Measurements from ENCODE around the gene PLCL2.
"Not testable (repeated sequence)": the region's sequence is repeated elsewhere in the genome, so short reads cannot be mapped to it uniquely, and the experiment has no call there.

PLCL2 gene

DNA sequence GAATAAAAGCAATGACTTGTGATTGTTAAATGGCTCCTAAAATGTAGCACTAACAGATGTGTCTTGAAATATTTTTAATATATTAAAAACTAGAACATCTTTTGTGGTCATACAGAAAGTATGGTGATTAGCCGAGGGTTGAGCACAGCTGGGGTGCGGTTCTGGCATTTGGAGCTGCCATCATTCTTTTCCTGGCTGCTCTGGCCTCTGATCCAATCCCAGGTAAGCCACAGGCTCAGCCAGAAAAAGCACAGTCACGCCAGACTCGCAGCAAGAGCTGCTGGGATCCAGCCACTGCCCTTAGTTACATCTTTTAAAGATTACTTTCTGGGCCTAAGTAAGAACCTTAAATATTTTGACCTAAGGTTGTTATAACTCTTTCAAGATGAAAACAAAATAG lies 196.8 kb downstream of the PLCL2 start:
- no peak for DNase-seq

DNA sequence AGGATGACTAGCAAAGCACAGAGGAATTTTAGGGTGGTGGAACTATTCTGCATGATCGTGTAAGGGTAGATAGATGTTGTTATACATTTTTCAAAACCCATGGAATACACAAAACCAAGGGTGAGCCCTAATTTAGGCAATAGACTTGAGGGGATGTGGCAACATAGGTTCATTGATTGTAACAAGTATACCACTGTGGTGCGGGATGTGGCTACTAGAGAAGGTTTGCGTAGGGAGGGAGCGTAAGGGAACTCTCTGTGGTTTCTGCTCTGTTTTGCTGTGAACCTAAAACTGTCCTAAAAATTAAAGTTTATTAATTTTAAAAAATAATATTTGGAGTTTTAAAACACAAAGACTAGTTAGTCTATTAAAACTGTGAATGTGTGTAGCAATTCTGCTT lies 202.8 kb downstream of the PLCL2 start:
- no peak for DNase-seq

DNA sequence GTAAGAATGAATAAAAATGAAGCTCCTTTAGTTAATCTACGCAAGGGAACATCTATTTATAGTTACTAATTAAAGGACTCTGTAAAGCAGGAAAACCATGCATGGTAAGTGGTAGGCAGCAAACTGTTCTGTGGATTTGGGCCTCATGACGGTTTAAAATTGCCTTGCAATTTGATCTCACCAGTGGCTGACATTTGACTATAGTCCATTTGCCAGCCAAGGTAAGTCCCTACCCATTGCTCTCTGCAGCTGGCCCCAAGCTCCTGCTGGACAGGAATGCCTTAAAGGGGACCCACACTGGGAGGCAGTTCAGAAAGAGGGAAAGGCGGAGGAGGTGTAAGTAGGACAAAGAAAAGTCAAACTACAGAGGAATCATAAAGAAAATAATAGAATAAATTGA lies 203.3 kb downstream of the PLCL2 start:
- DNase-seq: no peak

DNA sequence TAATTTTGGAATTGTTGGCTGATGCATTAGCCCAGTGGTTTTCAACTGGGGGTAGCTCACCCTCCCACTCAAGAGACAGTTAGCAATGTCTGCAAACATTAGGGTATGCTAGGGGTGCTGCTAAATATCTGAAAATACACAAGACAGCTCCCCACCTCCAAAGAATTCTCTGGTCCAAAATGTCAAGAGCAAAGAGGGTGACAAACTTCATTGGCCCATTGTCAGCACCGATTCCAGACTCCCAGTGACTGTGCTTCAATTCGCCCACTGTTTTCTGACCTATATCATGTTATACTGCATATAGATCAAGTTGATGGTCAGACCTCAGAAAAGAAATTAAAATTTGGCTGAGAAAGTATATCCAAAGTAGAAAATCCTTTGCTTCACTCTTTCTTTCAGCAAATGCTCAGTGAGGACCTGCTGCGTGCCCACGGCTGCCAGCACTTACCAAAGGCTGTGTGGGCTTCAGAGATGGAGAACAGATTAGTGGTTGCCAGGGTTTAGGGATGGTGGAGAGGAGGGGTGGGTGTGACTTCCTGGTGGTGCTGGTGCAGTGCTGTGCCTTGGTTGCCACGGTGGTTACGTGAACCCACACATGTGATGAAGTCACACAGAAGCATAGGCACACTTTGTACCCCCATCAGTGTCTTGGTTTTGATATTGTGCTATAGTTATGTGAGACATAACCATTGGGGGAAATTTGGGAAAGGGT lies 204.0 kb downstream of the PLCL2 start:
- DNase-seq: peak; percentile 14

DNA sequence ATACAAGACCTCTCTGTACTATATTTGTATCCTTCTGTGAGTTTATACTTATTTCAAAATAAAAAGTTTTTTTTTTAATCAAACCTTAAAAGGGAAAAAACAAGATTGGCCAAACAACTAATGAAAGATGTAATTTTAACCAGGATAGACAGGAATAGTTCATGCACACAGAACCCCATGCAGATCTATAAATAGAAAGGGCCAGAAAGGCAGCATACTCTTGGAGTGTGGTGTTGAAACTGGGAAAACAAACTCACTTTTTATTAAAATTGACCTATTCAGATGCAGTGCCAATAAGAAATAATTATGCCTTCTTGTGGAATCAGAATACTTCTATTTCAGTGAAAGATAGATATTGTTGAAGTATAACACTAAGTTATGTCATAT lies 204.6 kb downstream of the PLCL2 start:
- DNase-seq: no peak

DNA sequence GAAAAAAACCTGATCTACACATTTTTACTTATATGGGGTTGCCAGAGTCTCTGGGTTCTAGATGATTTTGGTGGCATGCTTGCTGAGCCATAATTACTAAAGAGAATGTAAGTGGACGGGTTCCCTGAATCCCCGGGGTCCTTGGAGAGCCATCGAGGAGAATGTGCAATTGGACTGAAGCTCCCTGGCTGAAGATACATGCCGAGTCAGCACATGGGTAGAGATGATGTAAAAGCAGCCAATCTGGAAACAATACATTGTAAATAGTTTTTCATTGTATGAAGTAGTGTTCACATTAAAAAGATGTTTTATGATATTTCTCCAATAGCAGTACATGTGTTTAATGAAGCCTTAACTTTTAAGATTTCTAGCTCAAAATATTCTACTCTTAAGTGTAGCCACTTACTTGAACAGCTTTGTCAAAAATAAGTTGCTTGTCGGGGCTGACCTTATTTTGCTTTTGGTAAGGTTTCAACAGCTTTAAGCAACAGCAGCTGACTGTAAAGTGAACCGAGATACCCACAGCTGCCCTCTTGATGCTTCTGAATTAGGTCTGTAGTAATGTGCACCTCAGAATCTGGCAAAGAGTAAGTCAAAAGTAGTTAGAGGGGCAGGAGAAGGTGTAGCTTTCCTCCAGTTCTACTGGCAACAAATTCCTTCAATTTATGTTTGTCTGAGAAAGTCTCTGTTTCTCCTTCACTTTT lies 205.7 kb downstream of the PLCL2 start:
- DNase-seq: no peak

DNA sequence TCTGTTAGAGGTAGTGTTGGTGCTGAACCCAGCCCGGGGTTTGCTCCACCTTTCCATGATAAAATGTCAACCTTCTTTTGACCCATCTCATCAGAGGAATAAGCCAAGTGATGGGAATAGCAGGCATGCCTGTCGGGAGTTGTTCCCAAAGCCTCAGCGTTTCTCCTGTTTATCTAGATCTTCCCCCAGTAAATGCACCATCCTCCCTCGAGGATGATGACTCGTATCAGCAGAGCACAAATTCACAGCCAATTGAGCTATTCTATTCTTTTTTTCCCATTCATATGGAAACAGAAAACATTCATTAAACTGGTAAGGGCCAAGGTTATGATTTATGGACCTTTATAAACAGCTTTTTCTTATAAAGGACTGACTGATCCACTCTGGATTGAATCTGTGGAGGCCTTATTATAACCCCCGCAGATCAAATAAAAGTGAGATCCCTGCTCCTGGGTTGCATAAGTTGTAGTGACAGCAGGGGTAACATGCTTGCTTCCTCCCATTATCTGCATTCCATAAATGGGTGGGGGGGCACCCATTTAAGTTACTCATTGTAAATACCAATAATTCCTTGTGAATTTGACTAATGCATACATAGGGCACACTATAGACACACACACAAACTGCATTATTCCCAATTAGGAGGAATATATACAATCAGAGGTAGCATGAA lies 207.3 kb downstream of the PLCL2 start:
- no peak for DNase-seq

DNA sequence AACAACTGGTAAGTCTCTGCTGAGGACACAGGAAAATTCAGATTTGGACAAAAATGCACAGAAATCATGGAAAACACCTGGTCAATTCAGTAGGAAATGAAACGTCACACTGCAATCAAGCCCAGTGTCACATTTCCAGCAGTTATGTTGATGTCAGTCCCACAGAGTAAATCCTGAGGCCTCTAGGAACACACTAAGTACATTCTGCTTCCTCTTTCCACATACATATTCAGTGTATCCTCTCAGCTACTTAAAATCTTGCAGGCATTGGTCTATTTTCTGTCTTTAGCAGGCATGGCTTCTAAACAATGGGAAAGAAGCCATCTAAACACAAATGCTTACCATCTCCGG lies 207.8 kb downstream of the PLCL2 start:
- no peak for DNase-seq

DNA sequence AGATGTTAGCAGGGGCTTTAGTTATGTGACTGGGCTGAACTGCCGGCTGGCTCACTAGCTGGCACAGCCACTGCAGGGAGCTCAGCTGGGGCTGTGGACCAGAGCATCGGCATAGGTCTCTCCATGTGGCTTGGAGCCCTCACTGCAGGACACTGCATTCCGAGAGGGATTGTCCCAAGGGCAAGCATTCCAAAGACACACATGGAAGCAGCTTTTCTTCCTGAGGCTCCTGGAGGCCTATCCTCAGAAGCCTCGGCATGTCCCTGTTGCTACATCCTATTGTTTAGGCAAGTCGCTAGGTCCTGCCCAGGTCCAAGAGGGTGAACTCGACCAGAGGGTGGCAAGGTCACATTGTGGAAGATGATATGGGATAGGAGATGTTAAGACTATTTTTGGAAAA lies 209.8 kb downstream of the PLCL2 start:
- no peak for DNase-seq

DNA sequence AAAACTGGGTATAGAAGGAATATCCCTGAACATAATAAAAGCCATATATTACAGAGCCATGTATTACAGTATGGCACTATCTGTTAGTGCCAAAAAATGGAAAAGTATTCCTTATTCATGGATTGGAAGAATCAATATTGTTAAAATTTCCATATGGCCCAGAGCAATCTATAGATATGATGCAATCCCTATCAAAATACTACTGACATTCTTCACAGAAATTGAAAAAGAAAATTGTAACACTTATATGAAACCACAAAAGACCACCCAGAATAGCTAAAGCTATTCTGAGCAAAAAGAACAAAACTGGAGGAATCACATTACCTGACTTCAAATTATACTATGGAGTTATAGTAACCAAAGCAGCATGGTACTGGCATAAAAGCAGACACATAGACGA lies 218.8 kb downstream of the PLCL2 start:
- no peak for DNase-seq

DNA sequence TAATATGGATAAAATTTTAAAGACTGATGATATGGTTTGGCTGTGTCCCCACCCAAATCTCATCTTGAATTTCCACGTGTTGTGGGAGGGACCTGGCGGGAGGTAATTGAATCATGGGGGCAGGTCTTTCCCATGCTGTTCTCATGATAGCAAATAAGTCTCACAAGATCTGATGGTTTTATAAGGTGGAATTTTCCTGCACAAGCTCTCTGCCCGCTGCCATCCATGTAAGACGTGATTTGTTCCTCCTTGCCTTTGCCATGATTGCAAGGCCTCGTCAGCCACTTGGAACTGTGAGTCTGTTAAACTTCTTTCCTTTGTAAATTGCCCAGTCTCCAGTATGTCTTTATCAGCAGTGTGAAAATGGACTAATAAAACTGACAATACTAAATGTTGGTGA lies 222.0 kb downstream of the PLCL2 start:
- not testable (repeated sequence) for DNase-seq

DNA sequence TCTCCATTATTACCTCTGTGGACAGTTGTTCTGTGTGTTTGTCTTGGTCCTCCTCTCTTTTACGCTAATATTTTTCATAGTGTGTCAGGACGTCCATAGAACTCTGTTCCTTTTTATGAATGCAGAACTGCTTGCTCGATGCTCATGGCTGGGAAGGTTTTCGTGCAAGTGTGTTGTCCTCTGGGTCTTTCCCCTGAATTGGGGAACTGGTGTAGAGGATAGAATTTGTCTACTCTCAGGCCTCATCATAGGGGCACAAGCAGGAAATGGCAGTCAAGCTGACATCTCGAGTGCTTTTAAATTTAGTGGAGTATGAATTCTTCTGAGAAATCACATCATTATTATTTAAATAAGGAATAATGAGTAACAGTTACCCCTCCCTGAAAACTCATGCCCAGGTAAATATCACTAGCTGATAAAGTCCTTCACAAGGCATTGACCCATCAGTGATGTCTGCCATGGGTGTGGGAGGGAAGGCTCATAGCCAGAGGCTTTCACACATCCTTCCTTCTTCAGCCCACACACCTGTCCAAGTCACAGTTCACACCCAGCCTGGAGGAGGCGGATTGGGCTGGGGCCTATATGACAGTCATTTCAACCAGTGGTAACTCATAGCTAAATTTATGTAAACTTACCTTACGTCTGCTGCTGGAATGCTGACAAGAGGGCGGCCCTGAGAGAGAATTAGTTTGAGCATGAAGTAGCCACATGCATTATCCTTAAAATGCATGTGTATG lies 226.1 kb downstream of the PLCL2 start:
- DNase-seq: no peak

DNA sequence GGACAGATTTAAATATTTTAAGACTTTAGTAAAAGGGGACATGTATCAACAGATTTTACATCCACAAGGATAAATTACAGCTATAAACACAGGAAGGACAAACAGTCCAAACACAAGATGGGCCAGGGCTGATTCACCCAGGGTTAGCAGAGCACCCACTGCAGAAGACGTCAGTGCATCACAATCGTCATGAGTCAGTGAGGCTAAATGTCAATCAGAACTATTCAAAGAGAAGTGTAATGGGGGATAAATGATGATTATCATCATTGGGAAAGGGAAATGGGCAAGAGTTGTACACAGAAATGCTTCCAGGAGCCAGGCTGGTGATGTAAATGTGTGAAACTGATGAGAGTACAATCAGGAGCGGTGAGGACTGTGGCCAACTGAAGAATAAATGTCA lies 226.8 kb downstream of the PLCL2 start:
- DNase-seq: no peak

DNA sequence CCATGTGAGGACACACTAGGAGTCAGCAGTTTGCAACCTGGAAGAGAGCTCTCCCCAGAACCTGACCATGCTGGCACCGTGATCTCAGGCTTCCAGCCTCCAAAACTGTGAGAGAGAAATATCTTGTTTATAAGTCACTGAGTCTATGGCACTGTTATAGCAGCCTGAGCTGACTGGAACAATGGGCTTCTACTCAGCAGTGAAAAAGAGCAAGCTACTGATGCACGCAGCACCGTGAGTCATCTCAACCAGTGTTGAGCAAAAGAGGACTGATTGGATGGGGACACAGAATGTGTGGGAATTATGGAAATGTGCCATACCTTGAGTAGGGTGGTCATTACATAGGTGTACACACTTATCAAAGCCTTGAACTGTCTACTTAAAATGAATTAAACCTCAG lies 230.4 kb downstream of the PLCL2 start:
- no peak for DNase-seq

DNA sequence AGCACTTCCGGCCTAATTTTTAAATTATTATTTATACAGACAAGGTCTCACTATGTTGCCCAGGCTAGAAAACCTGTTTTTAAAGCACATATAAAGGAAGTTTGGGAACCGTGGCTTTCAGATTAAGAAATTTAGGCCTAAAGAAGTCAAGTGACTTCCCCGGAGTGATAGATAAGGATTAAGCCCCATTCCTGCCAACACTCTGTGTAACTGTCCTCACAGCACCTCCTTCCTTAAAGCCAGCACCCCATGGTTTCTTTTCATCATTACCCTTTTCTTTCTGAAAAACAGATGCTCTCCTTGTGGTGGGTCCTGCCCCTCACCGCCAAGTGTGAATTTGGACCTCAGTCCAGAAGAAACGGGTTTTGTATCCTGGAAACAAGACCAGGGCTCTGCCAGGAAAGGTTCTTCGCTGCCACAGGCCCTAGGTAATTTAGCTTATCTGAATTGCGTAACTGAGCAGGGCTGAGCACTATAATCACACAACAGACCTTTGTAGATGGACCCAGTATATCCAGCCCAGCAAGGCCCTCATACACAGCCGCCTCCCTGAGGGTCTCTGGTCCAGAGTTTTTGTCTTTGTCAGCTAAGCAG lies 231.3 kb downstream of the PLCL2 start:
- no peak for DNase-seq

DNA sequence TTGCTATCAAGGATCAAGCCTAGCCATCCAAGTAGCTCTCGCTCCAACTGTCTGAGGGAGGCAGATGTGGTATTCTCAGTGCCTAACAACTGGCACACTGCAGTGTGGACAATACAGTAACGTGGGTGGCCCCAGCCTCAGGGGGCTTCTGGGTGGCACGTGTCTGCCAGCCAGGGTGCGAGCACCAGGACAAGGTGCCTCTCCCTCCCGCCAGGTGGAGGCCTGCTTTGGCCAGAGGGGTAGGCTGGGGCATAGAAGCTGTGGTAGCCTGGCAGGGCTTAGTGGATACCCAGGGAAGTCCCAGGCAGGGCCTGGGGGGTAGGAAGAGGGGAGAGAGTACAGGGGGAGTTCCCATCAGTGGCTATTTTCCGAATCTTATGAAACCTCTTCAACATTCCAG lies 234.0 kb downstream of the PLCL2 start:
- no peak for DNase-seq

DNA sequence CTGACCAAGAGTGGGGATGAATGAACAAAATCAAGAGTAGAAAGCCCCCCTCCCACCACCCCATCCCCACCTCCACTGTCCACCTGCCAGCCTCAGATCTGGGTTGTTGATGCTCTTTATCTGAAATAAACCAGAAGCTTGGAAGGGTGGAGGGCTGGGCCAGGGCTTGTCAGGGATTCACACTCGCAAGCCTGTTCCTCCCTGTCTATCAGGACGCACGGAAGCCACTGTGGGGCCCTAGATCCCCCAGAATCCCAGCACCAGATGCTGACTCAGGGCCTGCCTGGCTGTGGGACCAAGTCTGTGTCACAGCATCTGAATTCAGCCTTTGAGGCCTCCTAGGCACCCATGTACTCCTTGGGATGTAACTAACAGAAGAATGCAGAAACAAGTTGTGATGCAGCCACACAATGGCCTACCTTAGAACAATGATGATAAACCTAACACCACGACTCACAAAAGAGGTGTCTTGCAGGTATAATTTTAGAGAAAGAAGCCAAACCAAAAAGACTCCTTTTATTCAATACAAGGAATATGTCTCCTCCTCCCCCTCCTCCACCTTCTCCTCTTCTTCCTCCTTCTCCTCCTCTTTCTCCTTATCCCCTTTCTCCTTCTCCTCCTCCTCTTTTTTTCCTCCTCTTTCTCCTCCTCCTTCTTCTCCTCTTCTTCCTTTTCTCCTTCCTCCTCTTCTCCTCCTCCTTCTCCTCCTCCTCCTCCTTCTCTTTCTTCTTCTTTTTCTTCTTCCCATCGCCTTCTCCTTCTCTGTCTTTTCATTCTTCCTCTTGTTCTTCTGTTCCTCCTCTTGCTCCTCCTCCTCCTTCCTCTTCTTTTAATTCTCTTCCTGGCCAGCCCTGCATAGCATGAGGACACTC lies 234.7 kb downstream of the PLCL2 start:
- no peak for DNase-seq

DNA sequence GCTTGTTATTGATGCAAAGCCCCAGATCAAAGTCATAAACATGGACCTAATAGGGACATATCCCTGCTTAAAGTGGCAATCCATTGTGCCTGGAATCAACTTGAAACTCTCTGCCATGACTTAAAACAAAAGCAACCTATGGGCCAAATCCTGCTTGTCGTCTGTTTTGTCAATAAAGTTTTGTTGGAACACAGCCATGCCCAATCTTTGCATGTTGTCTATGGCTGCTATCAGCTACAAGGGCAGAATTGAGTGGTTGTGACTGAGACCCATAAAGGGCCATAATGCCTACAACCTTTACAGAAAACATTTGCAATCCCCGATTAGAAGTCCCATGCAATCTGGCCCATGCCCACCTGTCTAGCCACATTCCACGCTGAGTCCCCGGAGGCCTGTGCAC lies 235.4 kb downstream of the PLCL2 start:
- no peak for DNase-seq

DNA sequence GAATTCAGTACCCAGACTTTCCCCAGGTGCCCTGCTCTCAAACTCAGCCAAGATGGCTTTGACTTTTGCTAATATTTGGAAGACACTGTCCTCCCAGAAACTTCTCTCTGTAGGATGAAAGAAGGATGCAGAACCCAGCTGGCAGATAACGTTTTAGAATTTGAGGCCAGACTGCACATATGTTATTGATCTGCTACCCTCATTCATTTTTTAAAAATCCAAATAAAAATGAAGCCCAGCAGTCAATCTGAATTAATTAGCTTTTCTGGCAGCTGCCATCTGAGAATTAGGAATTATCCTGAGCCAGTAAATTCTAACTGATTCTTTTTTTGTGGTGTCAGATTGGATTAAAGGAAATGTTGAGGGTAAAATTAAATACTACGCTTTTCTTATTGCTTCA lies 236.6 kb downstream of the PLCL2 start:
- no peak for DNase-seq

DNA sequence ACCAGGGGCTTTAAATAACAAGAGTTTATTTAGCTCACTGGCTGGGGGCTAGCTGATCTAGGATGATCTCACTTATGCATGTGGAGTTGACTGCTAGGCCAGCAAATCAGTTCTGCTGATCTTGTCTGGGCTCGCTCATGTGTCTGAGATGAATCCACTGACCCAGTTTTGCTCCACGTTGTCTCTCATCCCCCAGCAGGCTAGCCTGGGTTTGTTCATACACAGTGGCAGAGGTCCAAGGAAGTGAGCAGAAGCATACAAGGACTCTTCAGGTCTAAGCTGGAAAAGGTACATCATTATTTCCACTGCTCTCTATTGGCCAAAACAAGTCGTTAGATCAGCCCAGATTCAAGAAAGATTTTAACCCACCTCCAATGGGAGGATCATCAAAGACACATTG lies 238.0 kb downstream of the PLCL2 start:
- no peak for DNase-seq

DNA sequence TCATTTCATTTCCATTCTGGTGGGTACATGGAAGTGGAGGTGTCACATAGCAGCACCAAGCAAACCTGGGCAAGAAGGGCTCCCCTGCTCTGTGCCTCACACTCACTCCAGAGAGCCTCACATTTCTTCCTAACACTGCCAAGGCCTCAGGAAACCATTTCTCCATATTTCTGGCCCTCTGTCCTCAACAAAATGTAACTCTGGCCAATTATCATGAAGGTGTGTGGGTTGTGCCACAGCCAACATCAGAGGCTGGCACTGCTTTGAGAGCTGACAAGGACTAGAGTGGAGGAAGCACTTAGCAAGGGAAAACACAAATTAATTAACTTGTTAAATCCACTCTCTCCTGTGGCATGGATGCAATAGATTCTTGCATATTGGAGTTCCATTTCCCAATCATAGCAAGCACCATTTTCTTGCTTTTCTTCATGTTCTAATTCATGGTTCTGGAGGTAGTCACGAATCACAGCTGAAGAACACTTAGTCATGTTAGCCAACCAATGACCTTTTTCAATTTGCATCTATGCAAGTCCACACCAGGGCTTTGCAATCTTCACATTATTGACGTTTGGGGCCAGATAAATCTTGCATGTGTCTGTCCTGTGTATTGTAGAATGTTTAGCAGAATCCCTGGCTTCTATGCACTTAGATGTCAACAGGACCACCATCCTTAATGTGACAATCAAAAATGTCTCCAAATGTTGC lies 241.1 kb downstream of the PLCL2 start:
- no peak for DNase-seq

DNA sequence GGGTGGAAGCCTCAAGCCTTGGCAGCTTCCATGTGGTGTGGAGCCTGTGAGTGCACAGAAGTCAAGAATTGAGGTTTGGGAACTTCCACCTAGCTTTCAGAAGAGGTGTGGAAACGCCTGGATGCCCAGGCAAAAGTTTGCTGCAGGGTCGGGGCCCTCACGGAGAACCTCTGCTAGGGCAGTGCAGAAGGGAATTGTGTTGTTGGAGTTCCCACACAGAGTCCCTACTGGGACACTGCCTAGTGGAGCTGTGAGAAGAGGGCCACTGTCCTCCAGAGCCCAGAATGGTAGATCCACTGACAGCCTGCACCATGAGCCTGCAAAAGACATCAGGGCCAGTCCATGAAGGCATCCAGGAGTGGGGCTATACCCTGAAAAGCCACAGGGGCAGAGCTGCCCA lies 243.9 kb downstream of the PLCL2 start:
- not testable (repeated sequence) for DNase-seq
